Lower lobe of right lung (tissue), 2 donors: ENCODE data around the gene RSAD1. TPM values are rescaled to one million over a fixed set of nuclear protein-coding genes. Genes with fewer than 3 reads are reported as not detected.

ENCODE experiments used
- ATAC-seq, 2 donors: fragments of 200-7000 bp; cut with Tn5 transposase; one replicate each; pipeline ENCODE4 v1.9.1; 2020 to 2022; ENCODE audit warnings: mild to moderate bottlenecking in 2 of 2, moderate library complexity in 2 of 2
- DNase-seq: peaks from one replicate; pipeline ENCODE4 v3.0.0-alpha.2; 2020
- H3K27ac ChIP-seq: fragments of 200-600 bp; one replicate; pipeline ENCODE4 v1.8.0; 2022
- H3K27me3 ChIP-seq: fragments of 200-600 bp; one replicate; pipeline ENCODE4 v1.8.0; 2022; ENCODE audit warnings: low read depth
- H3K36me3 ChIP-seq: fragments of 200-600 bp; one replicate; pipeline ENCODE4 v1.8.0; 2022; ENCODE audit warnings: mild to moderate bottlenecking
- H3K4me1 ChIP-seq: fragments of 200-600 bp; one replicate; pipeline ENCODE4 v1.8.0; 2022
- H3K4me3 ChIP-seq: fragments of 200-600 bp; one replicate; pipeline ENCODE4 v1.8.0; 2022; ENCODE audit warnings: mild to moderate bottlenecking
- H3K9me3 ChIP-seq: fragments of 200-600 bp; one replicate; pipeline ENCODE4 v1.8.0; 2022
- intact Hi-C: fragments of 100-400 bp; cut with DNase I; formaldehyde crosslinking; loops from one replicate; pipeline ENCODE4 v1.11.0; 2022
- total RNA-seq: library from RNA; stranded (reverse); fragmentation: NEBNext Ultra II Directional; extraction: Animal tissue kit (Norgen Biotek cat#: 25700); gene quantifications from one replicate; pipeline ENCODE4 v1.2.1, GENCODE V29; 2021
- TF ChIP-seq, protein P1 (sequence below): fragments of 200-600 bp; IDR thresholded peaks from one replicate; pipeline ENCODE4 v1.8.0; 2022; ENCODE audit warnings: antibody characterized with exemption, mild to moderate bottlenecking
- donor health status: DM: no; HTN: yes; CAD: no; lungs with severe emphysema.

RSAD1 gene
- total RNA-seq, 1 donor from 2014 or later = 29.2 TPM

DNA sequence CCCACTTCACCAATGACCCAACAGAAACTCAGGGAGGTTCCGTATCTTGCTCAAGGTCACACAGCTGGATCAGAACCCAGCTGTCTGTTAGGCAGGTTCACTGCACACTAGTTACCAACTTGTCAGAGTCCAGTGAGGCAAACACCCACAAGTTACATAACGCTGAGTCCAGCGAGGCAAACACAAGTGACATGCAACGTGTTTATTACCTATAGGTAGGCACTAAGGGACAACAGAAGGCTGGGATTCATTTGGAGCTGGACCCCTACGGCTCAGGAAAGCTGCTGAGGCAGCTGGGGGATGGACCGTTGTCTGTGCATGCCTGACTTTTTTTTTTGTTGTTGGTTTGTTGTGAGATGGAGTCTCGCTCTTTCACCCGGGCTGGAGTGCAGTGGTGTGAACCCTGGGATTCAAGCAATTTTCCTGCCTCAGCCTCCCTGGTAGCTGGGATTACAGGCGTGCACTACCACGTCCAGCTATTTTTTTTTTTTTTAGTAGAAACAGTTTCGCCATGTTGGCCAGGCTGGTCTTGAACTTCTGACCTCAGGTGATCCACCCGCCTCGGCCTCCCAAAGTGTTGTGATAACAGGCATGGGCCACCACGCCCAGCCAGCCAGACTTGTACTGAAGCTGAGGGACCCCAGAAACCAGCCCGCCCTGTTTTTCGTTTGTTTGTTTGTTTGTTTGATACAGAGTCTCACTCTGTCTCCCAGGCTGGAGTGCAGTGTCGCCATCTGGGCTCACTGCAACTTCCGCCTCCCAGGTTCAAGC, 1.9 kb upstream of the RSAD1 start:
- no peak for ATAC-seq
- Histone ChIP-seq H3K36me3 (peaks cover 30% of the 10 kb centered on the region), H3K27me3 (no peaks in the 10 kb centered on the region), H3K4me1 (peaks cover 27% of the 10 kb centered on the region), H3K27ac (no peak overlapping the region), H3K9me3 (no peaks in the 10 kb centered on the region), H3K4me3 (no peak overlapping the region)
- DNase-seq = peak; percentile 44
- TF ChIP-seq, protein P1, sequence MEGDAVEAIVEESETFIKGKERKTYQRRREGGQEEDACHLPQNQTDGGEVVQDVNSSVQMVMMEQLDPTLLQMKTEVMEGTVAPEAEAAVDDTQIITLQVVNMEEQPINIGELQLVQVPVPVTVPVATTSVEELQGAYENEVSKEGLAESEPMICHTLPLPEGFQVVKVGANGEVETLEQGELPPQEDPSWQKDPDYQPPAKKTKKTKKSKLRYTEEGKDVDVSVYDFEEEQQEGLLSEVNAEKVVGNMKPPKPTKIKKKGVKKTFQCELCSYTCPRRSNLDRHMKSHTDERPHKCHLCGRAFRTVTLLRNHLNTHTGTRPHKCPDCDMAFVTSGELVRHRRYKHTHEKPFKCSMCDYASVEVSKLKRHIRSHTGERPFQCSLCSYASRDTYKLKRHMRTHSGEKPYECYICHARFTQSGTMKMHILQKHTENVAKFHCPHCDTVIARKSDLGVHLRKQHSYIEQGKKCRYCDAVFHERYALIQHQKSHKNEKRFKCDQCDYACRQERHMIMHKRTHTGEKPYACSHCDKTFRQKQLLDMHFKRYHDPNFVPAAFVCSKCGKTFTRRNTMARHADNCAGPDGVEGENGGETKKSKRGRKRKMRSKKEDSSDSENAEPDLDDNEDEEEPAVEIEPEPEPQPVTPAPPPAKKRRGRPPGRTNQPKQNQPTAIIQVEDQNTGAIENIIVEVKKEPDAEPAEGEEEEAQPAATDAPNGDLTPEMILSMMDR = no peak
- intact Hi-C loops = no loop called here

DNA sequence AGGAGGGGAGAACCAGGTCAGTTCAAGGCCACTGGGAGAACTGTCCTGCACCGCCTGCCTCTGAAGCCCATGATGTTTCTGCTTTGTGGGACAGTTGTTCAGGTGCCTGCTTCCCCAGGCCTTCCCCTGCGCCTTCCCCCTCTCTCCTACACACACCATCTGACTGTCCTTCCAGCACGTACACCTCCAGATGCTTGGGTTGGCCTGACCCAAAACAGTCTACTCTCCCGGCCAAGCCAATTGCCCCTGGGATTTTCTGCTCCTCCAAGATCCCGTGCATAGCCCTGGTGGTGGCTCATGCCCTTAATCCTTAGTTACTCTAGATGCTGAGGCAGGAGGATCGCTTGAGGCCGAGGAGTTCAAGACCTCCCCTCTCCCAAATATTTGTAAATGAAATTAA, 684 bp upstream of the RSAD1 start:
- H3K27me3 ChIP-seq = no peaks in the 10 kb centered on the region
- H3K4me1 ChIP-seq = peaks cover 35% of the 10 kb centered on the region
- ATAC-seq (no peak), DNase-seq (peak; percentile 26)
- H3K36me3 ChIP-seq = peaks cover 33% of the 10 kb centered on the region
- H3K4me3 ChIP-seq = peak overlapping the region; percentile 91
- TF ChIP-seq, protein P1 = no peak
- H3K27ac ChIP-seq = peak overlapping the region; percentile 89
- intact Hi-C loops = no loop called here
- H3K9me3 ChIP-seq = no peaks in the 10 kb centered on the region

DNA sequence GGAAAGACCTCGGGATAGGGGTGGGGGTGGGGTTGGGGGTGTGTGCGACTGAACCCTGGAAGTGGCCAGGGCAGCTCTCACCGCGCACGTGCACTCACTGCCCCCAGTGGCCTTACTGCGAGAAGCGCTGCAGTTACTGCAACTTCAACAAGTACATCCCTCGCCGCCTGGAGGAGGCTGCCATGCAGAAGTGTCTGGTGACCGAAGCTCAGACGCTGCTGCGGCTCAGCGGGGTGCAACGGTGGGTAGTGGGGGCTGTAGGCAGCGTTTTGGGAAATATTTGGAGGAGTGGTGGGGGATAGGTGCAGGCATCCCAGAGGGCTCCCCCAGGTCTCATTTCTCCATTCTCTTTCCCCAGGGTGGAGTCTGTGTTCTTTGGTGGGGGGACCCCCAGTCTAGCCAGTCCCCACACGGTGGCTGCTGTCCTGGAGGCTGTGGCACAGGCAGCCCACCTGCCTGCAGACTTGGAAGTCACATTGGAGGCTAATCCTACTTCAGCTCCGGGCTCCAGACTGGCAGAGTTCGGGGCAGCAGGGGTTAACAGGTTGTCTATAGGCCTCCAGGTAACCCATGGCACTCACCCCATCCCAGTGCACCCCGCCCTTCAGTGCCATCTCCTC, 972 bp downstream of the RSAD1 start:
- Histone ChIP-seq H3K9me3 (no peaks in the 10 kb centered on the region), H3K4me1 (peaks cover 39% of the 10 kb centered on the region), H3K4me3 (peak overlapping the region; percentile 91), H3K27me3 (no peaks in the 10 kb centered on the region), H3K36me3 (peaks cover 33% of the 10 kb centered on the region), H3K27ac (peak overlapping the region; percentile 89)
- intact Hi-C loops = no loop called here
- peak; percentile 68 to 79 for ATAC-seq
- TF ChIP-seq, protein P1 = peak; percentile 59
- peak; percentile 87 for DNase-seq

DNA sequence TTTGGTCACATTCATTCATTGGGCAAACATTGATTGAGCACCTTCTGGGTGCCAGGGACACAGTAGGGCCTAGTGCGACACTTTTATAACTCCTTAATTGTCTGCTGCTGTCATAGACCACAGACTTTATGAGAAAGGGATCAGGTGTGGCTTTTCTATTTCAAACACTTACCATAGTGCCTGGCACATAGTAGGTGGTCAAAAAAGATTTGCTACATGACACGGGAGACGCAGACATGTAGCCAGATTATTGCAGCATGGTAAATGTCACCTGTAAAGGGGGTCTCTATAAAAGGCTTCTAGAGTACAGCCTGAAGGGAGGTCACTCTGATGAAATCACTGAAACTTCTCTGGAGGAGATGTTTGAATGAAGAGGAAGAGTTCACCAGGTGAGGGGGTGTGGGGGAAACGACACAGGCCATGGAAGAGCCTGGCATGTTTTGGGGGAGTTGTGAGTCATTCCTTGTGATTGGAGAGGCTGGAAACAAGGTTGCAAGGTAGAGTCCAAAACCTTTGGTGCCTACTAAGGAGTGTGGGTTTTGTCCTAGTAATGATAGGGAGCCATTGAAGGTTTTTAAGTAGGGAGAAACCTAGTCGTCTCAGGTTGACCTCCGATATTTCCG, 1.6 kb downstream of the RSAD1 start:
- no peak for ATAC-seq
- intact Hi-C loops = no loop called here
- Histone ChIP-seq H3K36me3 (peaks cover 36% of the 10 kb centered on the region), H3K27ac (no peak overlapping the region), H3K27me3 (no peaks in the 10 kb centered on the region), H3K9me3 (no peaks in the 10 kb centered on the region), H3K4me1 (peaks cover 39% of the 10 kb centered on the region), H3K4me3 (peak overlapping the region; percentile 91)
- DNase-seq = no peak
- TF ChIP-seq, protein P1 = no peak

DNA sequence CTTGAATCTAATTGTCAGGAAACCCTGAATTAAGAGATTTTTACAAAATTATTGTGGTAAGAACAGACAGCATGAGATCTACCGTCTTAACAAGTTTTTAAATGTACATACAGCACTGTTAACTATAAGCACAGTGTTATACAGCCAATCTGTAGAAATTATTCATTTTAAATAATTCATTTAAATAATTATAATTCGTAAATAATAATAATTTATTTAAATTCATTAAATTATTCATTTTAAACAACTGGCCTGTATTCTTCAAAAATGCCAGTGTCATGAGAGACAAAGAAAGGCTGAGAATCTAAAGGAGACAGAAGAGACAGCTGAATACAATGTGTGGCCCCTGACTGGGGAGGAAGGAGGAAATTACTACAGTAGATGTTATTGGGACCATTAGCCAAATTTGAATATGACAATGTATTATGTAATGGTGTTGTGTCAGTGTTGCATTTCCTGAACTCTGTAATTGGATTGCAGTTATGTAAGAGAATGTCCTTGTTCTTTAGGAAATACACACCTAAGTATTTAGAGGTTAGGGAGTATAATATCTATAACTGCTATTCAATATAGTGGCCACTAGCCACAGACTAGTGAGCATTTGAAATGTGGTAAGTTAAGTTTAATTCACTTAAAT, 2.3 kb downstream of the RSAD1 start:
- ATAC-seq (no peak), DNase-seq (no peak)
- Histone ChIP-seq H3K9me3 (no peaks in the 10 kb centered on the region), H3K27me3 (no peaks in the 10 kb centered on the region), H3K4me3 (no peak overlapping the region), H3K27ac (no peak overlapping the region), H3K4me1 (peaks cover 39% of the 10 kb centered on the region), H3K36me3 (peaks cover 43% of the 10 kb centered on the region)
- intact Hi-C loops = no loop called here
- TF ChIP-seq, protein P1 = no peak
